GM10266 (cell line): ENCODE data around the gene CD248.

Experiments
- DNase-seq: peaks from one replicate; pipeline ENCODE4 v3.0.0; 2012; ENCODE audit errors: extremely low spot score
- TF ChIP-seq, protein P1 (sequence below): IDR thresholded peaks from 2 replicates; pipeline ENCODE4 v1.5.1; 2012; ENCODE audit warnings: mild to moderate bottlenecking, low read depth; ENCODE audit not compliant: control insufficient read depth, insufficient read depth; ENCODE audit errors: missing control alignments

Gene CD248

GRCh38 chr11:66317322-66317722 lies 478 bp upstream of the CD248 start:
- TF ChIP-seq, protein P1, sequence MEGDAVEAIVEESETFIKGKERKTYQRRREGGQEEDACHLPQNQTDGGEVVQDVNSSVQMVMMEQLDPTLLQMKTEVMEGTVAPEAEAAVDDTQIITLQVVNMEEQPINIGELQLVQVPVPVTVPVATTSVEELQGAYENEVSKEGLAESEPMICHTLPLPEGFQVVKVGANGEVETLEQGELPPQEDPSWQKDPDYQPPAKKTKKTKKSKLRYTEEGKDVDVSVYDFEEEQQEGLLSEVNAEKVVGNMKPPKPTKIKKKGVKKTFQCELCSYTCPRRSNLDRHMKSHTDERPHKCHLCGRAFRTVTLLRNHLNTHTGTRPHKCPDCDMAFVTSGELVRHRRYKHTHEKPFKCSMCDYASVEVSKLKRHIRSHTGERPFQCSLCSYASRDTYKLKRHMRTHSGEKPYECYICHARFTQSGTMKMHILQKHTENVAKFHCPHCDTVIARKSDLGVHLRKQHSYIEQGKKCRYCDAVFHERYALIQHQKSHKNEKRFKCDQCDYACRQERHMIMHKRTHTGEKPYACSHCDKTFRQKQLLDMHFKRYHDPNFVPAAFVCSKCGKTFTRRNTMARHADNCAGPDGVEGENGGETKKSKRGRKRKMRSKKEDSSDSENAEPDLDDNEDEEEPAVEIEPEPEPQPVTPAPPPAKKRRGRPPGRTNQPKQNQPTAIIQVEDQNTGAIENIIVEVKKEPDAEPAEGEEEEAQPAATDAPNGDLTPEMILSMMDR, result no peak
- DNase-seq, result no peak

DNA sequence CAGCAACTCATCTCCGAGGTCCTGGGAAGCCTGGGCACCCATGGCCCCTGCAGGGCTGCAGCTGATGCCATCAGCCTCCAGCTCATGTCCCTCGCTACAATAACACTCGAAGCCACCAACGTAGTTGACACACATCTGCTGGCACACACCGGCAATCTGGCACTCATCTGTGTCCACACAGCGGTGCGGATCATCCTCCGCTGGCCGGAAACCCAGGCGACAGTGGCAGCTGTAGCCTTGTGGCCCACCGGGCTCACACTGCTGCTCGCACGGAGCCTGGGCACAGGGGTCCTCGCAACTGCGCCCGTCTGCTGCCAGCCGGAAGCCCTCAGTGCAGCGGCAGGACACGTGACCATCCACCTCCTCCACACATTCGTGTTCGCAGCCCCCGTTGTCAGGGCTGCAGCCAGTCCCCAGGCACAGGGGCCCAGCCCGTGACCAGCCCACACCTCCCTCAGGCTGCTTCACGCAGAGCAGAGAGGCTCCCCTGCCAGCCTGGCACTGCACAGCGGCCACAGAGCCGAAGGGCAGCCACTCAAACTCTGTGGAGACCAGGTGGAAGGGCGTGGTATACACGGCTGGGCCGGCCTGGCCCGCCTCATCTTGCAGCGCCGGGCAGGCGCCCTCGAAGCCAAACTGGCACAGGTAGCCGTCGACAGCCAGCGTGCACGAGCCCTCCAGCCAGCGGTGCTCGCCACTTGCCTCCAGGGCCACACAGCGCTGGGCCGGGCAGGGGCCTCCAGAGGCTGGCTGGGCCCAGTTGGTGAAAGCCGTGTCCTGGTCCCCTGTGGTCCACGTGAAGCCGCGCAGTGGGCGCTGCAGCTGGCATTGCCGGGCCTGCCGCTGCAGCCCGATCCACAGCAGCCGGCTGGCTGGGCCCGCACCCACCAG lies 678 bp downstream of the CD248 start:
- TF ChIP-seq, protein P1, result no peak
- no peak for DNase-seq

GRCh38 chr11:66315498-66315885 lies 1.4 kb downstream of the CD248 start:
- no peak for DNase-seq
- TF ChIP-seq, protein P1, result no peak

DNA sequence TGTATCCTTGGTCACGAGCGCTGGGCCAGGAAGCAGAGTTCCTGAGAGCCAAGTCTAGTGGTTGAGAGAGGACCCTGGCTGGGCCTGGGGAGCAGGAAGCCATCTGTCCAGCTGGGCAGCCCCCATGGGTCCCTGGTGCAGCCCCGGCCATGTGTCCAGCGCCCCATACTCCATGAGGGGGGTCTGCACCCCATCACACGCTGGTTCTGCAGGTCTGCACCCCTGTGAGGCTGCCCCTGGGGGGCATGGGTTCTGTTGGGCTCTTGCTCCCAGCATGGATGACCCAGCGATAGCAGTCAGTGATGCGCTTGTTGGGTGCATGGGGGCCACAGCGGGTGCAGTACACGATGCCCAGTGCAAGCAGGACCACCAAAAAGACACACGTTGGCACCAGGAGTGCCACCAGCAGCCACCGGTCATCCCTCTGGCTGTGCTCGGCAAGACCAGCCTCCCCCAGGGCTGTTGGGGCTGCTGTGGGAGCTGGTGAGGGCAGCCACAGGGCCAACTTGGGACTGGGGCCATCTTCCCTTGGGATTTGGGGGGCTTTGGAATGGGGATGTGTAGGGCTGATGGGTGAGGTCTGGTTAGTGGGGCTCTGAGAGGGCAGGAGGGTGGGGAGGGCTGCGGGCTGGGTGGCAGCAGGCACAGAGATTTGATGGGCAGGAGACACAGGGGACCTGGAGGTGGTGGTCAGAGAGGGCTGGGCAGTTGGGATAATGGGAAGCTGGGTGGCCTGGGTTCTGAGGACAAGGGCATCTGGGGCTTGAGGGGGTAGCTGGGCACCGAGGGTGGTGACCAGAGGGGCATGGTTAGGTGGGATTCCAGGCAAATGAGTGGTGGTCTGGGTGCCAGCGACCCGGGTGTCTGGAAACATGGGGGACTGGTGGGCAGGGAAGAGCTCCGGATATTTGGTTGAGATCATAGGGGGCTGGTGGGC lies 2.0 kb downstream of the CD248 start:
- DNase-seq, result no peak
- TF ChIP-seq, protein P1, result no peak

GRCh38 chr11:66314186-66314501 lies 2.7 kb downstream of the CD248 start:
- no peak for DNase-seq
- TF ChIP-seq, protein P1, result no peak

DNA sequence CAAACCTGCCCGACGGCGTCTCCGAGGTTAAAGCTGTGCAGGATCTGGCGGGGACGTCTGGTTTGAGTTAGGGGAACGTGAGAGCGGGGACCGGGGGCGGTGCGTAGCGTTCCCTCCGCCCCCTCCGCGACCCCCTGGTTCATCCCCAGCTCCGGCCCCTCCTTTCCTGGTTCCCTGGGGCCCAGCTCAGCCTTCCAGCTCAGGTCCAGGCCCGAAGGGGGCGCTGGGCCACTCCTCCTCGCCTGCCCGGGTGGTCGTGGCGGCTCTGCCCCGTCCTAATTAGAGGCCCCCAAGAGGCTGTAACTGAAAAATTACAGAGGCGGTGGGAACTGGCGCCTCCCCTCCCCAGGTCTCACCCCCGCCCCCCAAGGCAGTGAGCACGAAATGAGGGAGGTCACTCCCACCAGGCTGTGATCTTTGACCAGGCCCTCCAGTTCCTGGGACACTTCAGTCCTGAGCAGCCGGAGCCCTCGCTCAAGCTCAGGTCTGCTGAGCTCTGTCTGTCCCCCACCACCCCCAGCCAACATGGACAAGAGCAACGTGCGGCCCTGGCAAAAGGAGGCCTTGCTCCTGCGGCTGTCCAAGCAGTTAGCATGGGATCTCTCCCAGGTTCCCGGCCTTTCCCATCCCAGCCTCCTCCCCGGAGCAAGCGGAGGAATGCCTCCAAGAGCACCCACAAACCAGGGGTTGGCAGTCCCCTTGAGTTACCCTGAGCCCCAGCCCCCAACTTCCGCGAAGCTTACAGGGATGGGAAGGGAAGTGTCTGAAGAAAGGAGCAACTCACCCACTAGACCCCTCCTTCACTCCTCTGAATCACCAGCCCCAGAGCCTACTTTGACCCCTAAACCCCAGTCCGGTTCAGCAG lies 3.3 kb downstream of the CD248 start:
- DNase-seq, result no peak
- TF ChIP-seq, protein P1, result no peak
